ENCODE data around the gene SLC13A1. TPM values are rescaled to one million over a fixed set of nuclear protein-coding genes. Genes with fewer than 3 reads are reported as not detected.

SLC13A1 gene
- total and polyA plus RNA-seq, 3 donors from 2014 or later: not detected

DNA sequence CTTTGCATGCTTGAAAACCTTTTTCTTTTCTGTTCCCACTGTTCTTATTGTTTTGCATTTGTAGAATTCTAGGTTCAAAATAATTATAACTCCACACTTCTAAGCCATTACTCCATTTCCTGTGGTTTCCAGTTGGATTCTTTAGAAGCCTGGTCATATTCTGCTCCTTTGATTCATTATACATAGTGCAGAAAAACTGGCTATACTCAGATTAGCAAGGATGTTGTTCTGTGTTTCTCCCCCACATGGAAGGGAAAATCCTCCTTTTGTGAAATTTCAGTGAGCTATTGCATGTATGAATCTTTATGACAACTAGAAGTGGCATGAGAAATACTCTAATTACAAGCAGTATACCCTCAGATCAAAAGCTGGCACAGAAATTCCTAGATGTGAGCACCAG, 79.5 kb downstream of the SLC13A1 start:
- no peak for TF ChIP-seq POLR2A (IDR thresholded peaks at IDR 0.05)
- TF ChIP-seq, protein P1, sequence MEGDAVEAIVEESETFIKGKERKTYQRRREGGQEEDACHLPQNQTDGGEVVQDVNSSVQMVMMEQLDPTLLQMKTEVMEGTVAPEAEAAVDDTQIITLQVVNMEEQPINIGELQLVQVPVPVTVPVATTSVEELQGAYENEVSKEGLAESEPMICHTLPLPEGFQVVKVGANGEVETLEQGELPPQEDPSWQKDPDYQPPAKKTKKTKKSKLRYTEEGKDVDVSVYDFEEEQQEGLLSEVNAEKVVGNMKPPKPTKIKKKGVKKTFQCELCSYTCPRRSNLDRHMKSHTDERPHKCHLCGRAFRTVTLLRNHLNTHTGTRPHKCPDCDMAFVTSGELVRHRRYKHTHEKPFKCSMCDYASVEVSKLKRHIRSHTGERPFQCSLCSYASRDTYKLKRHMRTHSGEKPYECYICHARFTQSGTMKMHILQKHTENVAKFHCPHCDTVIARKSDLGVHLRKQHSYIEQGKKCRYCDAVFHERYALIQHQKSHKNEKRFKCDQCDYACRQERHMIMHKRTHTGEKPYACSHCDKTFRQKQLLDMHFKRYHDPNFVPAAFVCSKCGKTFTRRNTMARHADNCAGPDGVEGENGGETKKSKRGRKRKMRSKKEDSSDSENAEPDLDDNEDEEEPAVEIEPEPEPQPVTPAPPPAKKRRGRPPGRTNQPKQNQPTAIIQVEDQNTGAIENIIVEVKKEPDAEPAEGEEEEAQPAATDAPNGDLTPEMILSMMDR (IDR thresholded peaks at IDR 0.05): no peak
- Histone ChIP-seq H3K27ac (no peak overlapping the region), H3K27me3 (no peaks in the 10 kb centered on the region), H3K9me3 (no peaks in the 10 kb centered on the region), H3K36me3 (ENCODE audit: low read depth, missing control alignments) (no peaks in the 10 kb centered on the region), H3K4me1 (no peaks in the 10 kb centered on the region), H3K4me3 (no peak overlapping the region)
- no peak for DNase-seq
- intact Hi-C loops (cut with DNase I; ENCODE audit: low total_unique reads): no loop called here

DNA sequence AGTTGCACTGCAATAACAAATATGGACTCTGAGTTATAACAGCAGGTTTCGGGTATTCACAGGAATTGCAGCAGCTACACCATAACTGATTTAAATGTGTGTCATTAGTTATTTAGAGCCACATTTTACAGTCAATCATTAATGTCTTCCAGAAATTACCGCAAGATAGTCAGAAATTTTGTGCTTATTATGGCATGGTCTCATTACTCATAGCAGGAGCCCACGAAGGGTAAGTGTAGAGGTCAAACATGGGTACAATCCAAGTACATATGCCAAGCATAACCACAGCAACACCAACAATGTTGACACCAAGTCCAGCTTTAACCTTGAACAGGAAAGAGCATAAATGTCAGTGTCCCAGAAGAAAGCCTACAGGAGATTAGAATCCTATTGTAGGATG, 84.4 kb downstream of the SLC13A1 start:
- Histone ChIP-seq H3K27me3 (no peaks in the 10 kb centered on the region), H3K36me3 (ENCODE audit: low read depth, missing control alignments) (no peaks in the 10 kb centered on the region), H3K4me1 (no peaks in the 10 kb centered on the region), H3K4me3 (no peak overlapping the region), H3K9me3 (no peaks in the 10 kb centered on the region), H3K27ac (no peak overlapping the region)
- no peak for DNase-seq
- 86 to 90% methylated on average over 3 of the region's 3 CpGs for WGBS, 2 donors
- TF ChIP-seq POLR2A (IDR thresholded peaks at IDR 0.05): no peak
- TF ChIP-seq, protein P1 (IDR thresholded peaks at IDR 0.05): no peak
- intact Hi-C loops (cut with DNase I; ENCODE audit: low total_unique reads): no loop called here

DNA sequence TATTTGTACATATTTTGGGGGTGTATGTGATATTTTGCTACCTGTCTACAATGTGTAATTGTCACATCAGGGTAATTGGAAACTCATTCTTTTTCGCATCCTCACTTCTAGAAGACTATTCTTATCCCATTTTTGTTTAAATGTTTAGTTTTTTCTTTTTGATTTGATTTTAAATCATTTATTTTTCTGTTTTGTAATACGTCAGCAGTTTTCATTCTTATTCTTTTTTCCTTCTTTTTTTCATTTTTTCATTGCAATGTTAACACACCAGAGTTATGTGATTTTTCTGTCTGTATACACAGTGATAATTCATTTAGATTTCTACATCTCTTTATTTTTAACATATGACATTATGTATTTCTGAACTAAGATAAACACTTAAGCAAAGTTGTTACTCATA, 85.5 kb downstream of the SLC13A1 start:
- no peaks in the 10 kb centered on the region for H3K27me3 ChIP-seq
- H3K36me3 ChIP-seq (ENCODE audit: low read depth, missing control alignments): no peaks in the 10 kb centered on the region
- H3K4me1 ChIP-seq: no peaks in the 10 kb centered on the region
- no peak for TF ChIP-seq POLR2A (IDR thresholded peaks at IDR 0.05)
- TF ChIP-seq, protein P1 (IDR thresholded peaks at IDR 0.05): no peak
- H3K4me3 ChIP-seq: no peak overlapping the region
- WGBS, 2 donors: 80 to 82% methylated on average over 2 of the region's 2 CpGs
- intact Hi-C loops (cut with DNase I; ENCODE audit: low total_unique reads): no loop called here
- H3K27ac ChIP-seq: no peak overlapping the region
- no peak for DNase-seq
- H3K9me3 ChIP-seq: no peaks in the 10 kb centered on the region

DNA sequence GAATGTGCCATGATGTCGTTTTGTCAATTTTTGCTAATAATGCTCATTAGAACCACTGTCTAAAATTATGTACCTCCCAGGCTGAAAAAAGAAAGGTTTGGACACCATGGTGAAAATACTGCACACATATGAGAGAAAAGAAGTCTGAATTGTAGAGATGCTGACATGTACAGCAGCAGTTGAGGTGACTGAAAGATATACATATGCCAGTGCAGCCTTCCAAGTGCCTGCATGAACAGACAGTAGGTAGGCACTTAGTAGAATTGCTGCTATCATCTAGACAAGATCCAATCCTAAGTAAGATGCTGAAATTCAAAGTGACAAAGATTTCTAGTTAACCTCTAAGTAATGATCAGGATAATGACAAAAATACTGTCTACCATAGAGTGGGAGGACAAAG, 86.9 kb downstream of the SLC13A1 start:
- no peaks in the 10 kb centered on the region for H3K27me3 ChIP-seq
- no peaks in the 10 kb centered on the region for H3K4me1 ChIP-seq
- H3K4me3 ChIP-seq: no peak overlapping the region
- intact Hi-C loops (cut with DNase I; ENCODE audit: low total_unique reads): no loop called here
- WGBS, 2 donors: 81 to 83% methylated on average over 1 of the region's 1 CpG
- no peak for DNase-seq
- no peak overlapping the region for H3K27ac ChIP-seq
- no peaks in the 10 kb centered on the region for H3K9me3 ChIP-seq
- H3K36me3 ChIP-seq (ENCODE audit: low read depth, missing control alignments): no peaks in the 10 kb centered on the region
- TF ChIP-seq POLR2A (IDR thresholded peaks at IDR 0.05): no peak
- TF ChIP-seq, protein P1 (IDR thresholded peaks at IDR 0.05): no peak

DNA sequence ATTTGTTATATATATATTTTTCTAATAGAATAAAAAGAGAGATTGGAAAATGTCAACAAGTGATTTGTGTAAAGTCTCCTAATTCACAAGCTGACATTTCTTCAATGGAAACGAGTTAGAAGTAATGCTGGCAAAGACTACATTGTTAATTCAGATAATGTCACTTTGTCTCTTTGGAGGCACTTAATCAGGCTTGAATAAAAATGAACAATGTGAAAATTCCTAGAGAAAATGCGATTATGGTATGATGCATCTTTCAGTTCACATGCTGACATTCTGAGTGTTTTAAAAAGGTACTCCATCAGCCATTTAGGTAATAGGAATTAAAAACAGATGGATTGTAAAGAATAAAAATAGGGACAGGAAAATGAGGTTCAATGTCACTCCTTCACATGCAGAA, 100.1 kb downstream of the SLC13A1 start:
- 69 to 77% methylated on average over 2 of the region's 2 CpGs for WGBS, 2 donors
- TF ChIP-seq, protein P1 (IDR thresholded peaks at IDR 0.05): no peak
- no peak for TF ChIP-seq POLR2A (IDR thresholded peaks at IDR 0.05)
- intact Hi-C loops (cut with DNase I; ENCODE audit: low total_unique reads): no loop called here

More for the DNA sequence above, 100.1 kb downstream of the SLC13A1 start:
- Histone ChIP-seq H3K4me1 (no peaks in the 10 kb centered on the region), H3K9me3 (no peaks in the 10 kb centered on the region), H3K27ac (no peak overlapping the region), H3K4me3 (no peak overlapping the region), H3K36me3 (ENCODE audit: low read depth, missing control alignments) (no peaks in the 10 kb centered on the region), H3K27me3 (no peaks in the 10 kb centered on the region)
- DNase-seq: no peak
